WTC11 (cell line): Measurements from ENCODE around the gene ANXA5. TPM values are rescaled to one million over a fixed set of nuclear protein-coding genes. Genes with fewer than 3 reads are reported as not detected.
"Not testable (repeated sequence)": the region's sequence is repeated elsewhere in the genome, so short reads cannot be mapped to it uniquely, and the experiment has no call there.

Experiments used
- ATAC-seq: fragments of 200-7000 bp; cut with Tn5 transposase; 2 replicates; pipeline ENCODE4 v1.10.0; 2021; ENCODE audit warnings: mild to moderate bottlenecking, moderate library complexity
- CTCF ChIA-PET: fragments of 300-600 bp; sonication (Branson Sonifier 250); formaldehyde crosslinking; loops from one replicate; lab custom pipeline; 2021; ENCODE audit warnings: antibody characterized with exemption; lab: Charles Lee
- POLR2A ChIA-PET: fragments of 350-600 bp; sonication (Branson Sonifier 250); formaldehyde crosslinking; loops from one replicate; lab custom pipeline; 2021; ENCODE audit warnings: antibody characterized with exemption; lab: Charles Lee
- DNase-seq: peaks from one replicate; pipeline ENCODE4 v3.0.0; 2021; ENCODE audit warnings: low spot score
- H3K27ac Mint-ChIP-seq: 2 replicates; pipeline ENCODE4 v1.8.0; 2021; ENCODE audit warnings: mixed read lengths
- H3K27me3 Mint-ChIP-seq: 2 replicates; pipeline ENCODE4 v1.8.0; 2021; ENCODE audit warnings: low read depth, mild to moderate bottlenecking, moderate library complexity, mixed read lengths
- H3K36me3 Mint-ChIP-seq: 2 replicates; pipeline ENCODE4 v1.8.0; 2021; ENCODE audit warnings: mixed read lengths
- H3K4me1 Mint-ChIP-seq: 2 replicates; pipeline ENCODE4 v1.8.0; 2022; ENCODE audit warnings: mixed read lengths
- H3K4me3 Mint-ChIP-seq: 2 replicates; pipeline ENCODE4 v1.8.0; 2021; ENCODE audit warnings: mild to moderate bottlenecking, moderate library complexity, mixed read lengths
- H3K9me3 Mint-ChIP-seq: 2 replicates; pipeline ENCODE4 v1.8.0; 2021; ENCODE audit warnings: mixed read lengths
- CREM ChIP-seq: sonication (generic); formaldehyde crosslinking; IDR thresholded peaks from 2 replicates; pipeline ENCODE4 v1.8.1; 2022; ENCODE audit warnings: mild to moderate bottlenecking, missing genetic modification reagents, moderate library complexity
- KAT7 ChIP-seq: sonication (generic); formaldehyde crosslinking; IDR thresholded peaks from 2 replicates; pipeline ENCODE4 v1.8.1; 2023; ENCODE audit warnings: missing genetic modification reagents, mild to moderate bottlenecking, borderline replicate concordance
- NFYB ChIP-seq: sonication (generic); formaldehyde crosslinking; conservative IDR thresholded peaks from 2 replicates; pipeline ENCODE4 v1.8.0; 2022; ENCODE audit warnings: low read depth, missing genetic modification reagents
- NR2C2 ChIP-seq: sonication (generic); formaldehyde crosslinking; IDR thresholded peaks from 2 replicates; pipeline ENCODE4 v1.8.0; 2022; ENCODE audit warnings: mild to moderate bottlenecking, missing genetic modification reagents
- PRRX2 ChIP-seq: fragments of 250-450 bp; sonication (Bioruptor Pico); IDR thresholded peaks from 2 replicates; pipeline ENCODE4 v1.8.0; 2021; ENCODE audit warnings: mild to moderate bottlenecking
- ZNF232 ChIP-seq: sonication (generic); formaldehyde crosslinking; IDR thresholded peaks from 2 replicates; pipeline ENCODE4 v1.8.0; 2022; ENCODE audit warnings: mild to moderate bottlenecking, missing genetic modification reagents
- ZNF396 ChIP-seq: fragments of 250-450 bp; sonication (Bioruptor Pico); IDR thresholded peaks from 2 replicates; pipeline ENCODE4 v1.8.0; 2021; ENCODE audit warnings: mild to moderate bottlenecking, moderate library complexity, borderline replicate concordance
- ZNF416 ChIP-seq: fragments of 250-450 bp; sonication (Bioruptor Pico); IDR thresholded peaks from 2 replicates; pipeline ENCODE4 v1.9.0; 2021; ENCODE audit warnings: mild to moderate bottlenecking, inconsistent platforms
- ZNF423 ChIP-seq: fragments of 250-450 bp; sonication (Bioruptor Pico); IDR thresholded peaks from 2 replicates; pipeline ENCODE4 v2.1.2; 2022; ENCODE audit warnings: mild to moderate bottlenecking, moderate library complexity
- total RNA-seq: library from RNA; stranded (reverse); gene quantifications from 3 replicates; pipeline ENCODE4 v1.2.3, GENCODE V29; 2021
- TF ChIP-seq, protein P1 (sequence below): sonication (generic); formaldehyde crosslinking; IDR thresholded peaks from 2 replicates; pipeline ENCODE4 v1.8.0; 2022; ENCODE audit warnings: missing genetic modification reagents
- TF ChIP-seq, protein P2 (sequence below): sonication (generic); formaldehyde crosslinking; IDR thresholded peaks from 2 replicates; pipeline ENCODE4 v1.8.1; 2023; ENCODE audit warnings: mild to moderate bottlenecking, missing genetic modification reagents
- TF ChIP-seq, protein P3 (sequence below): fragments of 250-450 bp; sonication (Bioruptor Pico); IDR thresholded peaks from 2 replicates; pipeline ENCODE4 v1.9.0; 2021; ENCODE audit warnings: mild to moderate bottlenecking
- TF ChIP-seq, protein P4 (sequence below): sonication (generic); formaldehyde crosslinking; IDR thresholded peaks from 2 replicates; pipeline ENCODE4 v1.8.1; 2023; ENCODE audit warnings: mild to moderate bottlenecking, missing genetic modification reagents, moderate library complexity

Gene ANXA5
- total RNA-seq, 1 experiment from 2014 or later, result 186 TPM

DNA sequence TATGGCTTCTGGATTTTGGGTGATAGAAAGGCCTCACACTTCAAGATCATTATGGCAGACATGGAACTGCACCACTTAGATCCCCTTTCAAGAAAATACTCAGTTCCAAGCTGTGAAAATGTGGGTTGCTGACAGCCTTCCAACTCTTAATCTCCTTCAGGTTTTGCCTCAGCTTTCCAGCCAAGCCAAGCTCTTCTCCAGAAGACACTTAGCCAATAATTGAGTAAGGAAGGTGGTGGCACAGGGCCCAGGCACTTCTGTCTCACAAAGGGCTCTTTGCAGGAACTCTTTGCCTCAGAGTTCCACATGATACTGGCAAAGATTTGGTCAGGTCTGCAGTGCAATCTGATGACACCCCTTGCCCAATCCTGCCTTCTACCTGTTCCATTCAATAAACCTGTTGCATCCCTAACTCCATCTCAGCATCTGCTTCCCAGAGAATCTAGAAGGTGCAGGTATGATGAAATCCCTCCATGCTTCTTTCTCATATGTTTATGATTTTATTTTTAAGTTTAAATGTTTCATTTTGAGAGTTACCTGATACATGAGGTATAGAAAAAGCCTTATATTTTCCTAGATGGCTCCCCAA lies 30.6 kb downstream of the ANXA5 start:
- ChIA-PET POLR2A (no interaction called here), CTCF (interaction anchor here (2.1 kb wide), 1 partner anchor 295 kb away, joined by 5 read pairs; no protein-coding TSS in a partner anchor)
- TF ChIP-seq, protein P1, sequence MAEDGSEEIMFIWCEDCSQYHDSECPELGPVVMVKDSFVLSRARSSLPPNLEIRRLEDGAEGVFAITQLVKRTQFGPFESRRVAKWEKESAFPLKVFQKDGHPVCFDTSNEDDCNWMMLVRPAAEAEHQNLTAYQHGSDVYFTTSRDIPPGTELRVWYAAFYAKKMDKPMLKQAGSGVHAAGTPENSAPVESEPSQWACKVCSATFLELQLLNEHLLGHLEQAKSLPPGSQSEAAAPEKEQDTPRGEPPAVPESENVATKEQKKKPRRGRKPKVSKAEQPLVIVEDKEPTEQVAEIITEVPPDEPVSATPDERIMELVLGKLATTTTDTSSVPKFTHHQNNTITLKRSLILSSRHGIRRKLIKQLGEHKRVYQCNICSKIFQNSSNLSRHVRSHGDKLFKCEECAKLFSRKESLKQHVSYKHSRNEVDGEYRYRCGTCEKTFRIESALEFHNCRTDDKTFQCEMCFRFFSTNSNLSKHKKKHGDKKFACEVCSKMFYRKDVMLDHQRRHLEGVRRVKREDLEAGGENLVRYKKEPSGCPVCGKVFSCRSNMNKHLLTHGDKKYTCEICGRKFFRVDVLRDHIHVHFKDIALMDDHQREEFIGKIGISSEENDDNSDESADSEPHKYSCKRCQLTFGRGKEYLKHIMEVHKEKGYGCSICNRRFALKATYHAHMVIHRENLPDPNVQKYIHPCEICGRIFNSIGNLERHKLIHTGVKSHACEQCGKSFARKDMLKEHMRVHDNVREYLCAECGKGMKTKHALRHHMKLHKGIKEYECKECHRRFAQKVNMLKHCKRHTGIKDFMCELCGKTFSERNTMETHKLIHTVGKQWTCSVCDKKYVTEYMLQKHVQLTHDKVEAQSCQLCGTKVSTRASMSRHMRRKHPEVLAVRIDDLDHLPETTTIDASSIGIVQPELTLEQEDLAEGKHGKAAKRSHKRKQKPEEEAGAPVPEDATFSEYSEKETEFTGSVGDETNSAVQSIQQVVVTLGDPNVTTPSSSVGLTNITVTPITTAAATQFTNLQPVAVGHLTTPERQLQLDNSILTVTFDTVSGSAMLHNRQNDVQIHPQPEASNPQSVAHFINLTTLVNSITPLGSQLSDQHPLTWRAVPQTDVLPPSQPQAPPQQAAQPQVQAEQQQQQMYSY (CRISPR knock-in tag), result no peak
- TF ChIP-seq ZNF232 (CRISPR knock-in tag) (no peak), ZNF423 (no peak), ZNF396 (CRISPR knock-in tag) (no peak)
- TF ChIP-seq, protein P2, sequence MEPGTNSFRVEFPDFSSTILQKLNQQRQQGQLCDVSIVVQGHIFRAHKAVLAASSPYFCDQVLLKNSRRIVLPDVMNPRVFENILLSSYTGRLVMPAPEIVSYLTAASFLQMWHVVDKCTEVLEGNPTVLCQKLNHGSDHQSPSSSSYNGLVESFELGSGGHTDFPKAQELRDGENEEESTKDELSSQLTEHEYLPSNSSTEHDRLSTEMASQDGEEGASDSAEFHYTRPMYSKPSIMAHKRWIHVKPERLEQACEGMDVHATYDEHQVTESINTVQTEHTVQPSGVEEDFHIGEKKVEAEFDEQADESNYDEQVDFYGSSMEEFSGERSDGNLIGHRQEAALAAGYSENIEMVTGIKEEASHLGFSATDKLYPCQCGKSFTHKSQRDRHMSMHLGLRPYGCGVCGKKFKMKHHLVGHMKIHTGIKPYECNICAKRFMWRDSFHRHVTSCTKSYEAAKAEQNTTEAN (CRISPR knock-in tag), result no peak
- Mint-ChIP-seq H3K4me1 (0 out of 2 replicates have a peak, but pooled peaks cover 3% of the 10 kb centered on the region), H3K36me3 (peaks cover 32% of the 10 kb centered on the region), H3K27ac (peak overlapping the region; percentile 31; the same call in 1 of the 2 replicates), H3K4me3 (no peak overlapping the region), H3K9me3 (no peaks in the 10 kb centered on the region), H3K27me3 (no peaks in the 10 kb centered on the region)
- no peak for ATAC-seq
- DNase-seq, result no peak

DNA sequence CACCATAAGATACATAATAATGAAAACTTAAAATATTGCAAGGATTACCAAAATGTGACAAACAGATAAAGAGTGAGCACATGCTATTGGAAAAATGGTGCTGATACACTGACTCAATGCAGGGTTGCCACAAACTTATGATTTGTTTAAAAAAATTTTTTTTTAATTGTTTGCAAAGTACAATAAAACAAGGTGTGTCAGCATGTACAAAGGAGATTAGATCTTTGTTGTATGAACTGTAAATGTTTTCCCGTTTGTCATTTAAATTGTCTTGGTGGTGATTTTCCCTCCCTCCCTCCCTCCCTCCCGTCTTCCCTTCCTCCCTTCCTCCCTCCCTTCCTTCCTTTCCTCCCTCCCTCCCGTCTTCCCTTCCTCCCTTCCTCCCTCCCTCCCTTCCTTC lies 31.4 kb downstream of the ANXA5 start:
- POLR2A ChIA-PET, result no interaction called here
- Mint-ChIP-seq H3K4me1 (0 out of 2 replicates have a peak, but pooled peaks cover 3% of the 10 kb centered on the region), H3K27me3 (no peaks in the 10 kb centered on the region), H3K27ac (no peak overlapping the region), H3K4me3 (no peak overlapping the region), H3K36me3 (peaks cover 27% of the 10 kb centered on the region), H3K9me3 (no peaks in the 10 kb centered on the region)
- CTCF ChIA-PET, result interaction anchor here (2.1 kb wide), 1 partner anchor 295 kb away, joined by 5 read pairs; no protein-coding TSS in a partner anchor
- ATAC-seq (no peak), DNase-seq (no peak)
- TF ChIP-seq PRRX2 (no peak), ZNF416 (CRISPR knock-in tag) (no peak)

DNA sequence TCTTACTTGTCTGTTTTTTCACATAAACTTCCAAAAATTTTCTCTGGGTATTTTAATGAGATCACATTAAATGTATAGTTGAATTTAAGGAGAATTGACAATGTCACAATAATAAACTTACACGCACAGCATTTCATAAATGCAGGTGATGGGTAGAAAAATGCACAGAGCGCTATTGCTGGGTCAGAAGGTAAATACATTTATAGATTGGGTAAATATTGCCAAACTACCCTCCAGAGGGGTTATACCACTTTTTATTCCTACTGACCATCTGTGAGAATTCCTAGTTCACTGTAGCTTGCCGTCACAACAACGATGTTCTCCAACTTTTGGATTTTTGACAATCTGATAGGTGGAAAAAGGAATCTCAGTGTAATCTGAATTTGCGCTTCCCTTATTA lies 34.6 kb downstream of the ANXA5 start:
- Mint-ChIP-seq H3K4me1 (0 out of 2 replicates have a peak, but pooled peaks cover 3% of the 10 kb centered on the region), H3K4me3 (no peak overlapping the region), H3K36me3 (peaks cover 2% of the 10 kb centered on the region; the same call in 1 of the 2 replicates), H3K9me3 (no peaks in the 10 kb centered on the region), H3K27me3 (no peaks in the 10 kb centered on the region)
- POLR2A ChIA-PET, result no interaction called here
- no peak for ATAC-seq
- TF ChIP-seq KAT7 (CRISPR knock-in tag) (no peak), NR2C2 (CRISPR knock-in tag) (no peak), CREM (CRISPR knock-in tag) (no peak), NFYB (CRISPR knock-in tag) (no peak)
- TF ChIP-seq, protein P3, sequence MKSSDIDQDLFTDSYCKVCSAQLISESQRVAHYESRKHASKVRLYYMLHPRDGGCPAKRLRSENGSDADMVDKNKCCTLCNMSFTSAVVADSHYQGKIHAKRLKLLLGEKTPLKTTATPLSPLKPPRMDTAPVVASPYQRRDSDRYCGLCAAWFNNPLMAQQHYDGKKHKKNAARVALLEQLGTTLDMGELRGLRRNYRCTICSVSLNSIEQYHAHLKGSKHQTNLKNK (CRISPR knock-in tag), result no peak
- TF ChIP-seq, protein P4, sequence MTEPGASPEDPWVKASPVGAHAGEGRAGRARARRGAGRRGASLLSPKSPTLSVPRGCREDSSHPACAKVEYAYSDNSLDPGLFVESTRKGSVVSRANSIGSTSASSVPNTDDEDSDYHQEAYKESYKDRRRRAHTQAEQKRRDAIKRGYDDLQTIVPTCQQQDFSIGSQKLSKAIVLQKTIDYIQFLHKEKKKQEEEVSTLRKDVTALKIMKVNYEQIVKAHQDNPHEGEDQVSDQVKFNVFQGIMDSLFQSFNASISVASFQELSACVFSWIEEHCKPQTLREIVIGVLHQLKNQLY (CRISPR knock-in tag), result no peak
- TF ChIP-seq, all 79 proteins: peak for 0
- H3K27ac Mint-ChIP-seq, result no peak overlapping the region
- CTCF ChIA-PET, result no interaction called here
- DNase-seq, result no peak

DNA sequence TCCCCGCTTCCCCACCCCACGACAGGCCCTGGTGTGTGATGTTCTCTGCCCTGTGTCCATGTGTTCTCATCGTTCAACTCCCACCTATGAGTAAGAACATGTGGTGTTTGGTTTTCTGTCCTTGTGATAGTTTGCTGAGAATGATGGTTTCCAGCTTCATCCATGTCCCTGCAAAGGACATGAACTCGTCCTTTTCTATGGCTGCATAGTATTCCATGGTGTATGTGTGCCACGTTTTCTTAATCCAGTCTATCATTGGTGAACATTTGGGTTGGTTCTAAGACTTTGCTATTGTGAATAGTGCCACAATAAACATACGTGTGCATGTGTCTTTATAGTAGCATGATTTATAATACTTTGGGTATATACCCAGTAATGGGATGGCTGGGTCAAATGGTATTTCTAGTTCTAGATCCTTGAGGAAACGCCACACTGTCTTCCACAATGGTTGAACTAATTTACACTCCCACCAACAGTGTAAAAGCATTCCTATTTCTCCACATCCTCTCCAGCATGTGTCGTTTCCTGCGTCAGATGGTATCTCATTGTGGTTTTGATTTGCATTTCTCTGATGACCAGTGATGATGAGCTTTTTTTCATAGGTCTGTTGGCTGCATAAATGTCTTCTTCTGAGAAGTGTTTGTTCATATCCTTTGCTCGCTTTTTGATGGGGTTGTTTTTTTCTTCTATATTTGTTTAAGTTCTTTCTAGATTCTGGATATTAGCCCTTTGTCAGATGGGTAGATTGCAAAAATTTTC lies 36.4 kb downstream of the ANXA5 start:
- H3K4me1 Mint-ChIP-seq, CTCF ChIA-PET, H3K27ac Mint-ChIP-seq, DNase-seq, H3K27me3 Mint-ChIP-seq, H3K4me3 Mint-ChIP-seq, H3K36me3 Mint-ChIP-seq, POLR2A ChIA-PET, ATAC-seq, H3K9me3 Mint-ChIP-seq: not testable (repeated sequence)
